Measurements from ENCODE around the gene NECTIN2. TPM values are rescaled to one million over a fixed set of nuclear protein-coding genes. Genes with fewer than 3 reads are reported as not detected.
"Not testable (repeated sequence)": the region's sequence is repeated elsewhere in the genome, so short reads cannot be mapped to it uniquely, and the experiment has no call there.

Gene NECTIN2
- total RNA-seq, 1 donor, result 79.4 TPM

GRCh38 chr19:44882063-44882462 is 36.0 kb downstream of the NECTIN2 start:
- DNase-seq (ENCODE audit: low read depth in 2 of 3, low spot score in 2 of 3), result no peak

- not testable (repeated sequence) for DNase-seq (ENCODE audit: low read depth in 2 of 3, low spot score in 2 of 3)
Observed at GRCh38 chr19:44882619-44883397, 36.7 kb downstream of the NECTIN2 start.

GRCh38 chr19:44883922-44884321 is 37.8 kb downstream of the NECTIN2 start:
- no peak for DNase-seq (ENCODE audit: low read depth in 2 of 3, low spot score in 2 of 3)

- DNase-seq (ENCODE audit: low read depth in 2 of 3, low spot score in 2 of 3), result no peak
Observed at GRCh38 chr19:44884566-44884965, 38.5 kb downstream of the NECTIN2 start.

- DNase-seq (ENCODE audit: low read depth in 2 of 3, low spot score in 2 of 3), result no peak
Observed at GRCh38 chr19:44886141-44886540, 40.0 kb downstream of the NECTIN2 start.

- no peak for DNase-seq (ENCODE audit: low read depth in 2 of 3, low spot score in 2 of 3)
Observed at GRCh38 chr19:44887648-44888047, 41.6 kb downstream of the NECTIN2 start.

- not testable (repeated sequence) for DNase-seq (ENCODE audit: low read depth in 2 of 3, low spot score in 2 of 3)
Observed at GRCh38 chr19:44888335-44888734, 42.2 kb downstream of the NECTIN2 start.

- no peak for DNase-seq (ENCODE audit: low read depth in 2 of 3, low spot score in 2 of 3)
Observed at GRCh38 chr19:44889830-44890365, 43.8 kb downstream of the NECTIN2 start.

GRCh38 chr19:44890366-44891015 is 44.4 kb downstream of the NECTIN2 start:
- DNase-seq (ENCODE audit: low read depth in 2 of 3, low spot score in 2 of 3), result peak; percentile 98 to 100 (median 99)

GRCh38 chr19:44891016-44891882 is 45.2 kb downstream of the NECTIN2 start, which contains the start of gene TOMM40:
TOMM40 (plus strand) TSS chr19:44891254; CDS start chr19:44891416, 162 bp downstream.
- DNase-seq (ENCODE audit: low read depth in 2 of 3, low spot score in 2 of 3), result peak in 1 of 3 donors; percentile 100

GRCh38 chr19:44892932-44893331 is 46.8 kb downstream of the NECTIN2 start:
- no peak for DNase-seq (ENCODE audit: low read depth in 2 of 3, low spot score in 2 of 3)

GRCh38 chr19:44893332-44894051 is 47.4 kb downstream of the NECTIN2 start:
- no peak for DNase-seq (ENCODE audit: low read depth in 2 of 3, low spot score in 2 of 3)

- DNase-seq (ENCODE audit: low read depth in 2 of 3, low spot score in 2 of 3), result no peak
Observed at GRCh38 chr19:44894052-44894400, 47.9 kb downstream of the NECTIN2 start.

- DNase-seq (ENCODE audit: low read depth in 2 of 3, low spot score in 2 of 3), result no peak
Observed at GRCh38 chr19:44894946-44895345, 48.8 kb downstream of the NECTIN2 start.

- no peak for DNase-seq (ENCODE audit: low read depth in 2 of 3, low spot score in 2 of 3)
Observed at GRCh38 chr19:44897835-44898234, 51.7 kb downstream of the NECTIN2 start.

- DNase-seq (ENCODE audit: low read depth in 2 of 3, low spot score in 2 of 3), result no peak
Observed at GRCh38 chr19:44900328-44901244, 54.5 kb downstream of the NECTIN2 start.

GRCh38 chr19:44903216-44903601 is 57.1 kb downstream of the NECTIN2 start:
- no peak for DNase-seq (ENCODE audit: low read depth in 2 of 3, low spot score in 2 of 3)

- peak; percentile 49 to 71 (median 55) for DNase-seq (ENCODE audit: low read depth in 2 of 3, low spot score in 2 of 3)
Observed at GRCh38 chr19:44903602-44904425, 57.7 kb downstream of the NECTIN2 start.

All from hematopoietic multipotent progenitor cell (in vitro differentiated cells).